Measurements from ENCODE around the gene PCBP3. TPM values are rescaled to one million over a fixed set of nuclear protein-coding genes. Genes with fewer than 3 reads are reported as not detected.
"Not testable (repeated sequence)": the region's sequence is repeated elsewhere in the genome, so short reads cannot be mapped to it uniquely, and the experiment has no call there.

PCBP3 gene
- total RNA-seq, 1 donor = 7.0 TPM

GRCh38 chr21:45634511-45635183, 8.9 kb upstream of the PCBP3 start:
- no peak for DNase-seq (ENCODE audit: low read depth in 2 of 3, low spot score in 2 of 3)

- DNase-seq (ENCODE audit: low read depth in 2 of 3, low spot score in 2 of 3) = no peak
These were observed 8.0 kb upstream of the PCBP3 start for GRCh38 chr21:45635271-45636151.

GRCh38 chr21:45636459-45636858, 7.1 kb upstream of the PCBP3 start:
- no peak for DNase-seq (ENCODE audit: low read depth in 2 of 3, low spot score in 2 of 3)

- no peak for DNase-seq (ENCODE audit: low read depth in 2 of 3, low spot score in 2 of 3)
These were observed 6.4 kb upstream of the PCBP3 start for GRCh38 chr21:45636951-45637646.

- no peak for DNase-seq (ENCODE audit: low read depth in 2 of 3, low spot score in 2 of 3)
These were observed 5.6 kb upstream of the PCBP3 start for GRCh38 chr21:45637883-45638282.

GRCh38 chr21:45638707-45639106, 4.8 kb upstream of the PCBP3 start:
- no peak for DNase-seq (ENCODE audit: low read depth in 2 of 3, low spot score in 2 of 3)

GRCh38 chr21:45639206-45640000, 4.1 kb upstream of the PCBP3 start:
- DNase-seq (ENCODE audit: low read depth in 2 of 3, low spot score in 2 of 3) = no peak

- no peak for DNase-seq (ENCODE audit: low read depth in 2 of 3, low spot score in 2 of 3)
These were observed 3.3 kb upstream of the PCBP3 start for GRCh38 chr21:45640001-45640887.

GRCh38 chr21:45640888-45641479, 2.5 kb upstream of the PCBP3 start:
- no peak for DNase-seq (ENCODE audit: low read depth in 2 of 3, low spot score in 2 of 3)

- DNase-seq (ENCODE audit: low read depth in 2 of 3, low spot score in 2 of 3) = no peak
These were observed 2.0 kb upstream of the PCBP3 start for GRCh38 chr21:45641480-45642035.

- DNase-seq (ENCODE audit: low read depth in 2 of 3, low spot score in 2 of 3) = no peak
These were observed 1.3 kb upstream of the PCBP3 start for GRCh38 chr21:45642122-45642813.

GRCh38 chr21:45644041-45644906, 749 bp downstream of the PCBP3 start:
- DNase-seq (ENCODE audit: low read depth in 2 of 3, low spot score in 2 of 3) = peak in 2 of 3 donors; percentile 66 to 82

- no peak for DNase-seq (ENCODE audit: low read depth in 2 of 3, low spot score in 2 of 3)
These were observed 8.4 kb downstream of the PCBP3 start for GRCh38 chr21:45651921-45652320.

GRCh38 chr21:45655124-45655523, 11.6 kb downstream of the PCBP3 start:
- no peak for DNase-seq (ENCODE audit: low read depth in 2 of 3, low spot score in 2 of 3)

GRCh38 chr21:45656114-45656513, 12.6 kb downstream of the PCBP3 start:
- not testable (repeated sequence) for DNase-seq (ENCODE audit: low read depth in 2 of 3, low spot score in 2 of 3)

- not testable (repeated sequence) for DNase-seq (ENCODE audit: low read depth in 2 of 3, low spot score in 2 of 3)
These were observed 18.5 kb downstream of the PCBP3 start for GRCh38 chr21:45661913-45662622.
